ENCODE results near the gene NPLOC4.

The NPLOC4 gene

DNA sequence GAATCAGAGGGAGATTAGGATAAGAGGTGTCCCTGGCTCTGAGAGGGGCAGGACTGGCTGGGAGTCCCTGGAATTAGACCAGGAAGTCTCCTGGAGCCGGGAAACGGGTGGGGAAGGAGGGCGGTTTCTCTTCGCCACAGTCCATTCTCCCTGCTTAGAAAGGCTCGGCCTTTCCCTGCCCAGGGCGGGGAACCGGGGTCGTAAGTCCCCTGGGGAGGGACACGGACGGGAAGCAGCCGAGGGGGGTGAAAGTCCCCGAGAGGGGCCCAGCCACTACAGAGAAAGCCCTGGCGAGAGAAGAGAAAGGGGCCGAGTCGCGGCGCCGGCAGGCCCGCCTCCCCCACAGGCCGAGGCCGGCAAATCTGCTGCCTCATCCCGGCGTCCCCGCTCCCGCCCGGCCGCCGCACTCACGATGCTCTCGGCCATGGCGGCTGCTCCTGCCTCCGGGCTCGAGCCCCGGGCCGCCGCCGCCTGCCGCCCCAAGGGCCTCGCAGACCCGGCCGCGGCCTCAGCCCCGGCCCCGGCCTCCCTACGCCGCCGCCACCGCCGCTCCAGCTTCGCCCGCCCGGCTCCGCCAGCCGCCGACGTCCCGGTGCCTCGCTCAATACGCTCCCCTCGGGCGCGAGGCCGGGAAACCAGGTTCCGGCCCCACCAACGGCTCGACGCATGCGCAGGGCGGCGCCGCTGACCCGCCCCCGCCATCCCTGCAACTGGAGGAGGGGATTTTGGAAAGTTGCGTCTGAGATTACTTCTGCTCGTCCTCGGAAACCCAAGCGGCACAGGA is at the start of gene NPLOC4, which contains the start of gene TSPAN10:
Gene NPLOC4 (minus strand): TSS at position 608 of the 784 bp plus-strand sequence. CDS start 182 bp downstream, at position 426.
Gene TSPAN10 (plus strand): TSS at position 692 of the 784 bp plus-strand sequence. CDS start 5,217 bp downstream, outside the sequence.
- POLR2A ChIA-PET: no interaction called here
- no peak for TF ChIP-seq CTCF (IDR thresholded peaks at IDR 0.05; ENCODE audit: control extremely low read depth, extremely low read depth, low read depth, missing control alignments)
- DNase-seq (ENCODE audit: extremely low spot score): peak; percentile 95
- CTCF ChIA-PET: interaction anchor here (1.9 kb wide), 1 partner anchor 35 kb away, joined by 4 read pairs; no protein-coding TSS in a partner anchor

DNA sequence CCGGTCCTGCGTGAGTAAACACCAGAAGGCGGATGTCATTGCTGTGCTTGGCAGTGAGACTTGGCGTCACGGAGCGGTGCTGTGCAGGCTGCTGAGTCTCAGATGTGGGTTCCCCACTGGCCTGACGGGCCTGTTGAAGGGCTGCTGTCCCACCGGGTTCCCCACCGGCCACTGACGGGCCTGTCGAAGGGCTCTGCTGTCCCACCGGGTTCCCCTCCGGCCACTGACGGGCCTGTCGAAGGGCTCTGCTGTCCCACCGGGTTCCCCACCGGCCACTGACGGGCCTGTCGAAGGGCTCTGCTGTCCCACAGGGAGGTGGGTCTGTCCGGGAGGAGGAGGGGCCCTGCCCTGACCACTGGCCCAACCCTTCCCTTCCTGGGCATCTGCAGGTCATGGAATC is 49.7 kb upstream of the NPLOC4 start:
- ChIA-PET CTCF (no interaction called here), POLR2A (no interaction called here)
- no peak for DNase-seq (ENCODE audit: extremely low spot score)
- TF ChIP-seq CTCF (IDR thresholded peaks at IDR 0.05; ENCODE audit: control extremely low read depth, extremely low read depth, low read depth, missing control alignments): no peak

GRCh38 chr17:81685108-81685507 is 48.2 kb upstream of the NPLOC4 start:
- POLR2A ChIA-PET: interaction anchor here (0.6 kb wide), 1 partner anchor 31 kb away, joined by 5 read pairs; no protein-coding TSS in a partner anchor

DNA sequence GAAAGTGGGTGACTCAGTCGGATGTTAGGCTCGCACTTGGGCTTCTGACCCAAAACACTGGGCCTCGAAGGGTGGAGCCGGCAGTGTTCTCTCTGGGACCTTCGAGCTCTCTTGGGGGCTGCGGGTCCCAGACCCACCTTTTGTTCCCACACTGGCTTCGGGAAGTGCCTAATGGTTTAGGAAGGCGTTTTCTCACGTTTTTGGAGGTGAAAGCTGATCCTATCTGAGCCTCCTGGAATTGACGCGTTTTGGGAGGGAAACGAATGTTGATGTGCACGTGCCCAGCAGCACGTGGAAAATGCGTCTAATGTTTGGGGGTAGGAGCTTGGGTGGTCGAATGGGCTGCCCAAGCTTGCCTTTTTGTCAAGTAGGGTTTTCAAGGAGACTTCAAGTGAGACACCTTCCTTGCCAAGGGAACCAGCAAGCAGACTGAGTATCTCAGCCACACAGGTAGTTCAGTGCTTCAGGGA is 47.6 kb upstream of the NPLOC4 start:
- TF ChIP-seq CTCF (IDR thresholded peaks at IDR 0.05; ENCODE audit: control extremely low read depth, extremely low read depth, low read depth, missing control alignments): no peak
- ChIA-PET POLR2A (no interaction called here), CTCF (interaction anchor here (1.2 to 3.2 kb wide), 3 partner anchors 9 to 23 kb away, joined by 3 to 12 read pairs (median 4); partner anchors contain the start of gene MRPL12)
- no peak for DNase-seq (ENCODE audit: extremely low spot score)

More at GRCh38 chr17:81685108-81685507, 48.2 kb upstream of the NPLOC4 start:
- CTCF ChIA-PET: interaction anchor here (0.7 to 3.2 kb wide), 3 partner anchors 10 to 70 kb away, joined by 3 to 12 read pairs (median 4); partner anchors contain the start of gene MRPL12
- TF ChIP-seq CTCF (IDR thresholded peaks at IDR 0.05; ENCODE audit: control extremely low read depth, extremely low read depth, low read depth, missing control alignments): no peak
- no peak for DNase-seq (ENCODE audit: extremely low spot score)

- ChIA-PET CTCF (interaction anchor here (1.2 to 3.2 kb wide), 5 partner anchors 9 to 24 kb away, joined by 3 to 12 read pairs (median 4); partner anchors contain the start of gene MRPL12), POLR2A (interaction anchor here (0.5 to 1.0 kb wide), 5 partner anchors 19 to 186 kb away, joined by 3 to 12 read pairs (median 3); partner anchors contain the start of genes FAAP100 and MRPL12)
- DNase-seq (ENCODE audit: extremely low spot score): peak; percentile 100
- no peak for TF ChIP-seq CTCF (IDR thresholded peaks at IDR 0.05; ENCODE audit: control extremely low read depth, extremely low read depth, low read depth, missing control alignments)
Observed at GRCh38 chr17:81683584-81684441, 46.9 kb upstream of the NPLOC4 start, which contains the start of the genes ARL16 and HGS. Gene ARL16 (minus strand): TSS chr17:81683797. CDS start chr17:81683753, 44 bp downstream. Gene HGS (plus strand): TSS chr17:81684011. CDS start chr17:81684067, 56 bp downstream.
